HL-60/S4 treated with phorbol 12-myristate 13-acetate at 8.2 ng/mL for 4 days and 3 days (cell line): ENCODE results near the gene BACE1.
"Not testable (repeated sequence)": the region's sequence is repeated elsewhere in the genome, so short reads cannot be mapped to it uniquely, and the experiment has no call there.

Experiments
- in situ Hi-C: fragments of 300-500 bp; cut with MboI; formaldehyde crosslinking; loops from 2 replicates; pipeline ENCODE4 v1.15.0; 2022; ENCODE audit warnings: low sequenced_read_pairs

The BACE1 gene

GRCh38 chr11:117316197-117316961 is at the start of gene BACE1:
Gene BACE1, minus strand, starts transcription at chr11:117316256. Its CDS starts 461 bp downstream, at chr11:117315795.
- in situ Hi-C loops = no loop called here

GRCh38 chr11:117361432-117361831 is 45.4 kb upstream of the BACE1 start:
- in situ Hi-C loops = no loop called here

- in situ Hi-C loops = no loop called here
Measured at GRCh38 chr11:117356126-117356890, 40.3 kb upstream of the BACE1 start.

- in situ Hi-C loops = no loop called here
Measured at GRCh38 chr11:117354550-117354949, 38.5 kb upstream of the BACE1 start.

GRCh38 chr11:117345039-117345438 is 29.0 kb upstream of the BACE1 start:
- in situ Hi-C loops = no loop called here

- in situ Hi-C loops = no loop called here
Measured at GRCh38 chr11:117337076-117337475, 21.0 kb upstream of the BACE1 start.

GRCh38 chr11:117335399-117335798 is 19.3 kb upstream of the BACE1 start:
- in situ Hi-C loops = no loop called here

GRCh38 chr11:117334896-117335295 is 18.8 kb upstream of the BACE1 start:
- in situ Hi-C loops = no loop called here

- in situ Hi-C loops = no loop called here
Measured at GRCh38 chr11:117333917-117334316, 17.9 kb upstream of the BACE1 start.

- in situ Hi-C loops = no loop called here
Measured at GRCh38 chr11:117332843-117333242, 16.8 kb upstream of the BACE1 start.

GRCh38 chr11:117328375-117329010 is 12.4 kb upstream of the BACE1 start:
- in situ Hi-C loops = no loop called here

GRCh38 chr11:117327567-117328374 is 11.7 kb upstream of the BACE1 start, which contains the start of gene CEP164:
Gene CEP164, plus strand, starts transcription at chr11:117327854. Its CDS starts 10,733 bp downstream, at chr11:117338587.
- in situ Hi-C loops = no loop called here

- in situ Hi-C loops = not testable (repeated sequence)
Measured at GRCh38 chr11:117327255-117327566, 11.2 kb upstream of the BACE1 start.

GRCh38 chr11:117319214-117319840 is 3.3 kb upstream of the BACE1 start:
- in situ Hi-C loops = no loop called here

GRCh38 chr11:117318738-117319137 is 2.7 kb upstream of the BACE1 start:
- in situ Hi-C loops = no loop called here

GRCh38 chr11:117315285-117316196 is 515 bp downstream of the BACE1 start:
- in situ Hi-C loops = no loop called here

- in situ Hi-C loops = no loop called here
Measured at GRCh38 chr11:117314840-117315239, 1.2 kb downstream of the BACE1 start.

- in situ Hi-C loops = no loop called here
Measured at GRCh38 chr11:117313828-117314768, 2.0 kb downstream of the BACE1 start.
